Skeletal muscle satellite cell (primary cell): ENCODE results near the gene OR52E6. TPM values are rescaled to one million over a fixed set of nuclear protein-coding genes. Genes with fewer than 3 reads are reported as not detected.

Experiments used
- H3K27me3 ChIP-seq: 2 replicates; pipeline ENCODE4 v1.7.0; 2013; ENCODE audit warnings: low read length; ENCODE audit not compliant: control insufficient read depth, insufficient read depth
- H3K36me3 ChIP-seq: 2 replicates; pipeline ENCODE4 v1.7.0; 2013; ENCODE audit warnings: mild to moderate bottlenecking, control low read depth, low read length; ENCODE audit not compliant: insufficient read depth
- H3K4me1 ChIP-seq: 2 replicates; pipeline ENCODE4 v1.7.0; 2013; ENCODE audit warnings: low read length; ENCODE audit not compliant: control insufficient read depth, insufficient read depth
- H3K4me2 ChIP-seq: 2 replicates; pipeline ENCODE4 v1.7.0; 2013; ENCODE audit warnings: mild to moderate bottlenecking, low read length
- H3K4me3 ChIP-seq: 2 replicates; pipeline ENCODE4 v1.7.0; 2013; ENCODE audit warnings: low read length
- H3K9ac ChIP-seq: 2 replicates; pipeline ENCODE4 v1.7.0; 2013; ENCODE audit warnings: mild to moderate bottlenecking, low read depth, low read length, moderate library complexity
- H3K9me3 ChIP-seq: replicated peaks from 2 replicates; pipeline ENCODE4 v1.7.0; 2013; ENCODE audit warnings: mild to moderate bottlenecking, control low read depth, low read length
- total RNA-seq: library from RNA; depleted of rRNA; stranded (reverse); fragments of >200 nt; gene quantifications from 2 replicates; pipeline ENCODE4 v1.2.3, GENCODE V29; 2012; rRNA removed

OR52E6 gene
- total RNA-seq: not detected in 2 replicates

DNA sequence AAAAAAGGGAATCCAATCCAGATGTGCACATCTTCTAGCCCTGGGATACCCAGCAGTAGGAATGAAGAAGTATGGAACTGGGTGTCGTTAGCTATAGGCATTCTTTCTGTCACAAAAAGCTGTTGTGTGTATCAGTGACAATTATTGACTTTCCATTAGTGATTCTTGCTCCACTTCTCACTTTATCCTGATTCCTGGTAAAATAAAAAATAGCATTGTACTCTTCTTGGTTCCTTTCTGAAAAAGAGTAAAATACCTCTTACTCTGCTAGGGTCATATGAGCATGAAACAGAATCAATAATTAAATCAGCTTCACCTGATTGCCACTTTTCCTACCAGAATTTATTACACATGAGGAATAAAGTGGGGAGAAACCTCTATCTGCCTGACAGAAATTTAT lies at the start of gene OR52E6:
OR52E6 (minus strand) TSS at position 101 of the 400 bp plus-strand sequence; CDS start at position 101, 0 bp downstream.
- Histone ChIP-seq H3K27me3 (no peaks in the 10 kb centered on the region), H3K4me3 (no peak within 1 kb of the TSS), H3K36me3 (no peaks in the 10 kb centered on the region), H3K9ac (no peak within 1 kb of the TSS), H3K4me2 (no peak within 1 kb of the TSS), H3K4me1 (no peaks in the 10 kb centered on the region), H3K9me3 (no peaks in the 10 kb centered on the region)

DNA sequence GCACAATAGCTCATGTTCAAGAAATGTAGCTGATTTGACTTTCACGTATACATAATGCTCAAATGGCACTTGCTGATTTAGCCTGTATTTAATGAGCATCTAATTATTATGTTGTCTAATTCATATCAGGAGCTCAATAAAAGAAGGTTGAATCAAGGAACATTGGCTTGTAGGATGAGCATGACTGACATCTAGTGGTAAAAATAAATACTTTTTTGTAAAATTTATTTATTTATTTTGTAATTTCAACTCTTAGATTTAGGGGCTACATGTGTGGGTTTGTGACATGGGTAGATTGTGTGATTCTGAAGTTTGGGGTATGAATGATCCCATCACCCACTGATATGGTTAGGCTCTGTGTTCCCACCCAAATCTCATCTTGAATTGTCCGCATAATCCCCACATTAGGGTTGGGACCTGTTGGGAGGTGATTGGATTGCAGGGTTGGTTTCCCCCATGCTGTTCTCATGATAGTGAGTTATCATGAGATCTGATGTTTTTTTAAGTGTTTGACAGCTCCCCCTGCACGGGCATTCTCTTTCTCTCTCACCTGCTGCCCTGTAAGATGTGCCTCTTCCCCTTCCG lies 49.6 kb upstream of the OR52E6 start:
- H3K27me3 ChIP-seq: peaks cover 10% of the 10 kb centered on the region
- no peak overlapping the region for H3K9ac ChIP-seq
- no peaks in the 10 kb centered on the region for H3K4me1 ChIP-seq
- H3K9me3 ChIP-seq: no peaks in the 10 kb centered on the region
- H3K4me3 ChIP-seq: no peak overlapping the region
- H3K4me2 ChIP-seq: no peak overlapping the region
- no peaks in the 10 kb centered on the region for H3K36me3 ChIP-seq

DNA sequence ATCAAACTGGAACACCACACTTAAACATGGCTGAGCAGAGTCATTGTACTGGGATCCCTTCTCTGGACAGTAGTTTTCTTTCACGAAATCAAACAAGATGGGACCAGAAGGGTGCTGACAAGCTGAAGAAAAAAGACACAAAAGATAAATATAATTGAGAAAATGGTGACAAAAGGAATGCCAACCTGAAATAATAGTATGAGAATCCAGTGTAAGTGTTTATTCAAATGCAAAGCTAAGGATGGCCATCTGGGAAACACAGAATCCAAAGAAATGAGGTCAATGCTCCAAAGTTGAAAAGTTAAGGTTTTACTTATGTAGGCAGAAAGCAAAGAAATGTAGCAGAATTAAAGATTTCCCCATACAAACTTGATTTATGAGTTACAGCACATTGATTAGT lies 46.0 kb upstream of the OR52E6 start:
- Histone ChIP-seq H3K27me3 (no peaks in the 10 kb centered on the region), H3K4me1 (no peaks in the 10 kb centered on the region), H3K4me3 (no peak overlapping the region), H3K36me3 (no peaks in the 10 kb centered on the region), H3K9ac (no peak overlapping the region), H3K9me3 (no peaks in the 10 kb centered on the region), H3K4me2 (no peak overlapping the region)

DNA sequence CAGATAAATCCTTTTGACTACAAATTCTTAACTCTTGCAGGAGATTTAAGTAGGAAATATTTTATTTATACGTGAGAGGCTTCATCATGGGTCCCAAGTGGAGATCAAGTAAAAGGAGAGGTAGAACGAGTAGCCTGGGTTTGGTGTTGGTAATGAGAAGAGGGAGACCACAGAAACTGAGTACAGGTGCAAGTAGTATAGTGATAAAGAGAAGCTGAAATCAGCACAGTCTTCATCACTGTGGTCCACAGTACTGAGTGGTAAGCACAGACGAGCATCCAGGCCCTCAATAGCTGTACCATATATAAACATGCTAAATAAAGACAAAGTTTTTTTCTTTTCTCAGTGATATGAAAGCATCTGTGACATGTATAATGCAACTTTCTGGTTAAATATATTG lies 45.5 kb upstream of the OR52E6 start:
- Histone ChIP-seq H3K4me1 (no peaks in the 10 kb centered on the region), H3K9ac (no peak overlapping the region), H3K4me3 (no peak overlapping the region), H3K9me3 (no peaks in the 10 kb centered on the region), H3K36me3 (no peaks in the 10 kb centered on the region), H3K4me2 (no peak overlapping the region), H3K27me3 (no peaks in the 10 kb centered on the region)

DNA sequence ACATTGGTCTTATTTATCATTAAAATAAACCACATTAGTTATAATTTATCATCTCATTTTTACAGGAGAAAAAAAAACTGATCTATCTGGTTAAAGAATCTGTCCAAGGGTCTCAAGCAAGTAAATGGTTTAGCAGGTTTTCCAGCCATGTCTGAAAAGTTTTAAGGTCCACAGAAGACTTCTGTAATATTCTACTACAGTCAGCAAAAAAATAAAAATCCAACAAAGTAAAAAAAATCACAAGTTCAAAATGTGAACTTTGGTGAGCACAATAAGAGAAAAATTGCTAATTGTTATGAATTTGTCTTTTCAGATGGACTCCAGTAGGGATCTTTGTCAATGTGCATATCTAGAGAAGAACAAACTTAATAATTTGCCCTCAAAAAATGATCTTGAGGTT lies 40.1 kb upstream of the OR52E6 start:
- H3K9ac ChIP-seq: no peak overlapping the region
- no peaks in the 10 kb centered on the region for H3K4me1 ChIP-seq
- peaks cover 6% of the 10 kb centered on the region for H3K27me3 ChIP-seq
- no peaks in the 10 kb centered on the region for H3K9me3 ChIP-seq
- H3K36me3 ChIP-seq: no peaks in the 10 kb centered on the region
- no peak overlapping the region for H3K4me3 ChIP-seq
- H3K4me2 ChIP-seq: no peak overlapping the region

DNA sequence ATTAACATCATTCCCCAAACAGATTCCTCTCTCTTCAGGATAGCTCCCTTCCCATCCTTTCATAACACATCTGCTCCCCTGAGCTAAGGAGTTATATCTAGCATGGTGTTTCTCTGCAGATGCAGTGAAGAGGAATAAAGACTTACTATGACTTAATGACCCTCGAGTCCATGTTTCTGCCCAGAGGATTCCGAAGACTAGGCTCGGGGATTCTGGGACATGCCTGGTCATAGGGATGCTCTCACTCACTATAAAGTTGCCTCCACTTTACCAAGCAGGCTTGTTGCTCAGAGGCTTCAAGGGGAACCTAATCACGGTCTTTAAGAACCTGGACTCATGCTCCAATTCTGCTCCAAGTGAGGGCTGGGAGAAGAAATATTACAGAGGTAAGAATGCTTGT lies 38.6 kb upstream of the OR52E6 start, which contains the start of gene OR52E4:
OR52E4 (plus strand) TSS at position 301 of the 400 bp plus-strand sequence. CDS start 3,664 bp downstream, outside the sequence.
- no peak within 1 kb of the TSS for H3K9ac ChIP-seq
- H3K9me3 ChIP-seq: no peaks in the 10 kb centered on the region
- no peak within 1 kb of the TSS for H3K4me2 ChIP-seq
- H3K4me3 ChIP-seq: no peak within 1 kb of the TSS
- H3K27me3 ChIP-seq: peaks cover 6% of the 10 kb centered on the region
- H3K4me1 ChIP-seq: no peaks in the 10 kb centered on the region
- no peaks in the 10 kb centered on the region for H3K36me3 ChIP-seq

DNA sequence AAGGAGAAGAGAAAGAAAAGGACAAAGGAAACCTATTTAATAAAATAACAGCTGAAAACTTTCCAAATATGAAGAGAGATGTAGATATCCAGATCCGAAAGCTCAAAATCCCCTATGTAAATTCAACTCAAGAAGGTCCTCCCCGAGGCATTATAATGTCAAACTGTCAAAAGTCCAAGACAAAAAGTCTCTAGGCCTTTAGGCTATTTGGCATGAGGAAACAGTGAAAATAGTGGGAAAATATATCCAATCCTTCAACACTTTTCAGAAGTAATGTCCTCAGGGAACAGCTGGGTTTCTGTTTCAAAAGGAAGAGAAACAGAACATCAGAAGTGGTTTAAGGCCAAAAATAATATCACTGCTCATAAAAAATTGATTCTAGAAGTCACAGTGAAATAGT lies 36.9 kb upstream of the OR52E6 start:
- Histone ChIP-seq H3K36me3 (no peaks in the 10 kb centered on the region), H3K4me1 (no peaks in the 10 kb centered on the region), H3K4me2 (no peak overlapping the region), H3K9ac (no peak overlapping the region), H3K27me3 (peaks cover 6% of the 10 kb centered on the region), H3K4me3 (no peak overlapping the region), H3K9me3 (no peaks in the 10 kb centered on the region)

DNA sequence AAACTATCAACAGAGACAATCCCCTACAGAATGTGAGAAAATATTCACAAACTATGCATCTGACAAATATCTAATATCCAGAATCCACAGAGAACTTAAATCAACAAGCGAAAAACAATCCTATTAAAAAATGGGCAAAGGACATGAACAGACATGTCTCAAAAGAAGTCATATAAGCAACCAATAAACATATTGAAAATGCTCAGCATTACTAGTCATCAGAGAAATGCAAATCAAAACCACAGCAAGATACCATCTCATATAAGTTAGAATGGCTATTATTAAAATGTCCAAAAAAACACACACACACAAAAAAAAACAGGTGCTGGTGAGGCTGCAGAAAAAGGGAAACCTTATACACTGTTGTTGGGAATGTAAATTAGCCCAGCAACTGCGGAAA lies 24.1 kb upstream of the OR52E6 start:
- Histone ChIP-seq H3K4me3 (no peak overlapping the region), H3K9me3 (no peaks in the 10 kb centered on the region), H3K4me2 (no peak overlapping the region), H3K36me3 (no peaks in the 10 kb centered on the region), H3K27me3 (no peaks in the 10 kb centered on the region), H3K4me1 (no peaks in the 10 kb centered on the region), H3K9ac (no peak overlapping the region)

DNA sequence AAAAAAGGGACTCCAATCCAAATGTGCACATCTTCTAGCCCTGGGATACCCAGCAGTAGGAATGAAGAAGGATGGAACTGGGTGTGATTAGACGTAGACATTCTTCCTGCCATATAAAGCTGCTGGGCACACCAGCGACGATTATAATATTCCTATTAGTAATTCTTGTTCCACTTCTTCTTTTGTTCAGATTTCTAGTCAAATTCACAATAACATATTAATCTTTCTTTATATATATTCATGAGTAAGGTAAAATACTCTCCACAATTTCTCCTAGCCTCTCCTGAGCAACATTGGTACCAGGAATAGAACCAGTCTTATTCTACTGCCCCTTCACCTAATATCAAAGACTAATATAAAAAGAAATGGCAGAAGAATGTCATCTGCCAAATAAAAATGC lies 15.9 kb upstream of the OR52E6 start, which contains the start of gene OR52E8:
OR52E8 (minus strand) TSS at position 101 of the 400 bp plus-strand sequence; CDS start at position 101, 0 bp downstream.
- no peaks in the 10 kb centered on the region for H3K9me3 ChIP-seq
- H3K27me3 ChIP-seq: no peaks in the 10 kb centered on the region
- H3K36me3 ChIP-seq: no peaks in the 10 kb centered on the region
- no peak within 1 kb of the TSS for H3K9ac ChIP-seq
- H3K4me3 ChIP-seq: no peak within 1 kb of the TSS
- no peak within 1 kb of the TSS for H3K4me2 ChIP-seq
- no peaks in the 10 kb centered on the region for H3K4me1 ChIP-seq

DNA sequence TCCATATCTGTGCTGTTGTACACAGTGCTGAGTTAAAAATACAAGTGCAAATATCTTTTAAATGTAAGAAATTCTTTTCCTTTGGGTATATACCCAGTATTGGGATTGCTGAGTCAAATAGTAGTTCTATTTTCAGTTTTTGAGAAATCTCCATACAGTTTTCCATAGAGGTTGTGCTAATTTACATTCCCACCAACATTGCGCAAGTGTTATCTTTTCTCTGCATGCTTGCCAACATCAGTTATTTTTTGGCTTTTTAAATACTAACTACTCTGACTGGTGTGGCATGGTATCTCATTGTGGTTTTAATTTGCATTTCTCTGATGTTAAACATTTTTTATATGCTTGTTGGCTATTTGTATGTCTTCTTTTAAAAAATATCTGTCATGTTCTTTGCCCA lies 9.3 kb upstream of the OR52E6 start:
- H3K4me3 ChIP-seq: no peak overlapping the region
- no peak overlapping the region for H3K4me2 ChIP-seq
- H3K27me3 ChIP-seq: no peaks in the 10 kb centered on the region
- no peaks in the 10 kb centered on the region for H3K4me1 ChIP-seq
- no peaks in the 10 kb centered on the region for H3K9me3 ChIP-seq
- no peaks in the 10 kb centered on the region for H3K36me3 ChIP-seq
- no peak overlapping the region for H3K9ac ChIP-seq

DNA sequence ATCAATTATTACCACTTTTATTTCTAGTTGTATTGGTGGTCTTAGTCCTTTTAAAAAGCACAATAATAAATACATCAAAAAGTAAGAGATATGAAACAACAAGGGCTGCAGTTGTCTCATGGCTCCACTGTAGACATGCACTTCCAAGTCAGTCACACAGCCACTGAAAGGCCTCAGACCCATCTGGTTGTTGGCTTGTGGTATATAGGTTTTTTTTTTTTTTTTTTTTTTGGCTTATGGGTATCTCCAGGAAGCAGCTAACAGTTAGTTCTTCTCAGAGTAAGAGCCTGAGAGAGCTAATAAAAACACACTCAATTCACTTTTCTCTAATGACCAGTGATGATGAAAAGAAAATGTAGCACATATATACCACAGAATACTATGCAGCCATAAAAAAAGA lies 6.0 kb upstream of the OR52E6 start:
- no peaks in the 10 kb centered on the region for H3K4me1 ChIP-seq
- H3K9me3 ChIP-seq: no peaks in the 10 kb centered on the region
- H3K36me3 ChIP-seq: no peaks in the 10 kb centered on the region
- no peak overlapping the region for H3K9ac ChIP-seq
- no peak overlapping the region for H3K4me2 ChIP-seq
- no peaks in the 10 kb centered on the region for H3K27me3 ChIP-seq
- no peak overlapping the region for H3K4me3 ChIP-seq

DNA sequence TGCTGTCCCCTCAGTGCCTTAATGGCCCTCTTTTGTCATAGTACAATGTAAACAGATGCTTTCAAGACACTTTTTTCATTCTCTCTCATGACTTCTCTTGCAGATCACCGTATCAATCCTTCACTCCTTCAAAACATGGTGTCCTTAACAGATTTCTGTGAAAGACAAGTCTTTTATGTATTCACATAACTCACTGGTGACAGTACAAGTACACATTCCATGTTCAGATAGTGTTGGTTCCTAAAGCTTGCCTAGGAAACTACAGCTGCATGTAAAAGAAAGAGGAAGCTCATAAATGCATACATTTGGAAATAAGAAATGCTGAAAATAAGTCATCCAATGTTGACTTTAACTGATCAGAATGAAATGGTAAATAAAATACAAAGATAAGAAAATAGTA lies 5.0 kb upstream of the OR52E6 start:
- Histone ChIP-seq H3K4me1 (no peaks in the 10 kb centered on the region), H3K27me3 (no peaks in the 10 kb centered on the region), H3K9ac (no peak overlapping the region), H3K4me3 (no peak overlapping the region), H3K4me2 (no peak overlapping the region), H3K36me3 (no peaks in the 10 kb centered on the region), H3K9me3 (no peaks in the 10 kb centered on the region)
